Lower lobe of right lung (tissue), 2 donors: Measurements from ENCODE around the gene FHIT. TPM values are rescaled to one million over a fixed set of nuclear protein-coding genes. Genes with fewer than 3 reads are reported as not detected.

Experiments
- ATAC-seq, 2 donors: fragments of 200-7000 bp; cut with Tn5 transposase; one replicate each; pipeline ENCODE4 v1.9.1; 2020 to 2022; ENCODE audit warnings: mild to moderate bottlenecking in 2 of 2, moderate library complexity in 2 of 2
- DNase-seq: peaks from one replicate; pipeline ENCODE4 v3.0.0-alpha.2; 2020
- H3K27ac ChIP-seq: fragments of 200-600 bp; one replicate; pipeline ENCODE4 v1.8.0; 2022
- H3K27me3 ChIP-seq: fragments of 200-600 bp; one replicate; pipeline ENCODE4 v1.8.0; 2022; ENCODE audit warnings: low read depth
- H3K36me3 ChIP-seq: fragments of 200-600 bp; one replicate; pipeline ENCODE4 v1.8.0; 2022; ENCODE audit warnings: mild to moderate bottlenecking
- H3K4me1 ChIP-seq: fragments of 200-600 bp; one replicate; pipeline ENCODE4 v1.8.0; 2022
- H3K4me3 ChIP-seq: fragments of 200-600 bp; one replicate; pipeline ENCODE4 v1.8.0; 2022; ENCODE audit warnings: mild to moderate bottlenecking
- H3K9me3 ChIP-seq: fragments of 200-600 bp; one replicate; pipeline ENCODE4 v1.8.0; 2022
- CTCF ChIP-seq: fragments of 200-600 bp; IDR thresholded peaks from one replicate; pipeline ENCODE4 v1.8.0; 2022; ENCODE audit warnings: antibody characterized with exemption, mild to moderate bottlenecking
- intact Hi-C: fragments of 100-400 bp; cut with DNase I; formaldehyde crosslinking; loops from one replicate; pipeline ENCODE4 v1.11.0; 2022
- total RNA-seq: library from RNA; stranded (reverse); fragmentation: NEBNext Ultra II Directional; extraction: Animal tissue kit (Norgen Biotek cat#: 25700); gene quantifications from one replicate; pipeline ENCODE4 v1.2.1, GENCODE V29; 2021
- donor health status: DM: no; HTN: yes; CAD: no; lungs with severe emphysema.

FHIT gene
- total RNA-seq, 1 donor from 2014 or later, result 10.3 TPM

DNA sequence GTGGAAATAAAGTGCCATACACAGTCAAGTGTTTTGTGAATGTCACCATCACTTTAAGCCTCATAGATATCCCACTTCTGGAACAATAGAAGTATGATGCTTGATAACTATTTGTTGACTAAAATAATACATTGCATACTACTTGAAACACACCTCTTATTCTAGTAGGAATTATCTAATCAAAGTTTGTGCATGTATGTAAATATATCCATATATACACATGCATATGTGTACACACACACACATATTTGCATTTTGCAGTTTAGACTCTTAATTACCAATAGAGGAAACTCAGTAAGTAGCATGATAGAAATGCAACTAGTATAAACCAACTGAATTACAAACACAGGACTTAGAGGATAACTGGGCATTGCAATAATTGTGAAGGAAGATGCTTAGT, 1084.1 kb downstream of the FHIT start:
- H3K4me3 ChIP-seq, result no peak overlapping the region
- ATAC-seq (no peak), DNase-seq (no peak)
- no peak overlapping the region for H3K27ac ChIP-seq
- no peaks in the 10 kb centered on the region for H3K27me3 ChIP-seq
- no peak for TF ChIP-seq CTCF
- H3K36me3 ChIP-seq, result no peaks in the 10 kb centered on the region
- H3K9me3 ChIP-seq, result no peaks in the 10 kb centered on the region
- intact Hi-C loops, result no loop called here
- H3K4me1 ChIP-seq, result no peaks in the 10 kb centered on the region

DNA sequence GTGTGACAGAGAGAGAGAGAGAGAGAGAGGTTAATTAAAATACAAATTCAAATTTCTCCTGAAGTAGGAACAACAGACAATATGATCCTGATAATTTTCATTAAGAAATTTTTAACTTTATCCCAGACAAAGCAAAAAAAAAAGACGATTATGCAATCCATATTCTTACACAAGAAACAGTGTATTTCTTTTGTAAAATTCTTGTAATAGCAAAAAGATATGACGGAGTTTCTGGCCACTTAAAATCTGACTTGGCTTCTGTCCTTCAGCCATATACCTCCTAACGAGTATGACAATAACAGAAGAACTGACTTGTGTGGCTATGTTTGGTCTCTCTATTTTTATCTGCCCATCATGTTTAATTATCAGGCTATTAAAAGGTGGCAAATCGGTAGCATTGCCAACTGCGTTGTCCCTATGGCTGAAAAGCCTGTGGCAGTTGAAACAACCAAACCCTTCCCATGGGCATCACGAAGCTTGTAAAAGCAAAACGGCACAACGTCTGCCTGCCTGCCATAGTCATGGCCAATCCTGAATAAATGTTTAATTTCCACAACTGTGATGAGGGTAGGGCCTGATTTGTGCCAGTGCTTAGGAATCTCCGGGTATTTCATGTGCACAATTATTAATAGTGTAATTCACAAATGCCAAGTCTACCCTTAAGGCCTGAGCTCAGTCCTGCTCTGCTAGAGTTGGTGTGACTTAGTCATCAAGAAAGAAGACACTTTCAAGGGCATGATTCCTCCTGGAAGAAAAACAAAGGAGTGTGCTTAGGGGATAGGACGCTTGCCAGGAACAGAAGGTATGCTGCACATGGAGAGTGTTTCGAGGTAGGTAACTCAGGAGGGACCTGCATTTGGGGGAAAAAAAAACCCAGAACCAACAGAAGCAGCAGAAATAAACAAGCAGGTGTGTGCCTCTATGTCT, 1090.2 kb downstream of the FHIT start:
- no peaks in the 10 kb centered on the region for H3K36me3 ChIP-seq
- H3K27me3 ChIP-seq, result no peaks in the 10 kb centered on the region
- H3K4me3 ChIP-seq, result no peak overlapping the region
- no peak overlapping the region for H3K27ac ChIP-seq
- no peak for DNase-seq
- no peaks in the 10 kb centered on the region for H3K4me1 ChIP-seq
- H3K9me3 ChIP-seq, result no peaks in the 10 kb centered on the region
- no peak for ATAC-seq
- intact Hi-C loops, result no loop called here
- no peak for TF ChIP-seq CTCF

- no peaks in the 10 kb centered on the region for H3K36me3 ChIP-seq
- DNase-seq (no peak), ATAC-seq (no peak)
- TF ChIP-seq CTCF, result no peak
- H3K9me3 ChIP-seq, result no peaks in the 10 kb centered on the region
- no peaks in the 10 kb centered on the region for H3K4me1 ChIP-seq
- no peak overlapping the region for H3K27ac ChIP-seq
- no peak overlapping the region for H3K4me3 ChIP-seq
- intact Hi-C loops, result no loop called here
- H3K27me3 ChIP-seq, result no peaks in the 10 kb centered on the region
Measured at GRCh38 chr3:60160111-60160821, 1091.0 kb downstream of the FHIT start.

GRCh38 chr3:60158035-60158434, 1093.2 kb downstream of the FHIT start:
- intact Hi-C loops, result no loop called here
- Histone ChIP-seq H3K27me3 (no peaks in the 10 kb centered on the region), H3K9me3 (no peaks in the 10 kb centered on the region), H3K27ac (no peak overlapping the region), H3K4me1 (no peaks in the 10 kb centered on the region), H3K4me3 (no peak overlapping the region), H3K36me3 (no peaks in the 10 kb centered on the region)
- no peak for TF ChIP-seq CTCF
- no peak for ATAC-seq
- DNase-seq, result no peak

GRCh38 chr3:60154011-60154410, 1097.2 kb downstream of the FHIT start:
- no peak overlapping the region for H3K27ac ChIP-seq
- intact Hi-C loops, result no loop called here
- ATAC-seq (no peak), DNase-seq (no peak)
- TF ChIP-seq CTCF, result no peak
- H3K36me3 ChIP-seq, result no peaks in the 10 kb centered on the region
- no peaks in the 10 kb centered on the region for H3K9me3 ChIP-seq
- no peaks in the 10 kb centered on the region for H3K27me3 ChIP-seq
- no peaks in the 10 kb centered on the region for H3K4me1 ChIP-seq
- H3K4me3 ChIP-seq, result no peak overlapping the region
